Panc1 (cell line): ENCODE results near the gene AARS2. TPM values are rescaled to one million over a fixed set of nuclear protein-coding genes. Genes with fewer than 3 reads are reported as not detected.

Source experiments
- ATAC-seq: fragments of 200-7000 bp; cut with Tn5 transposase; 2 replicates; pipeline ENCODE4 v1.9.1; 2020; ENCODE audit warnings: mild to moderate bottlenecking, moderate library complexity
- BruUV-seq: library from RNA; stranded (reverse); fragments of 400-500 nt; replicated peaks from 2 replicates; lab custom pipeline; 2021; lab: Mats Ljungman, UMichigan
- CTCF ChIA-PET: fragments of 300-600 bp; sonication (Branson Sonifier 250); formaldehyde crosslinking; loops from one replicate; lab custom pipeline; 2022; ENCODE audit warnings: antibody characterized with exemption; lab: Charles Lee
- POLR2A ChIA-PET: fragments of 300-600 bp; sonication (Branson Sonifier 250); formaldehyde crosslinking; loops from one replicate; lab custom pipeline; 2022; ENCODE audit warnings: antibody characterized with exemption; lab: Charles Lee
- DNase-seq: peaks from one replicate; pipeline ENCODE4 v3.0.0-alpha.2; 2010; ENCODE audit warnings: low read depth, low spot score
- H3K27ac ChIP-seq: 2 replicates; pipeline ENCODE4 v1.5.1; 2011; ENCODE audit warnings: mild to moderate bottlenecking, low read length, inconsistent platforms
- H3K27me3 ChIP-seq: fragments of 200-500 bp; sonication (Bioruptor generic); 2 replicates; pipeline ENCODE4 v1.6.0; 2014; ENCODE audit warnings: low read length, inconsistent platforms; ENCODE audit not compliant: control insufficient read depth, insufficient read depth
- H3K36me3 ChIP-seq: fragments of 200-500 bp; sonication (Bioruptor generic); 2 replicates; pipeline ENCODE4 v1.5.1; 2014; ENCODE audit warnings: inconsistent platforms, mild to moderate bottlenecking, low read length, moderate library complexity; ENCODE audit not compliant: control insufficient read depth, insufficient read depth
- H3K4me1 ChIP-seq: 2 replicates; pipeline ENCODE4 v1.5.1; 2011; ENCODE audit warnings: inconsistent platforms, mild to moderate bottlenecking, low read length, moderate library complexity; ENCODE audit not compliant: control insufficient read depth, insufficient read depth
- H3K4me3 ChIP-seq, 2 experiments: 2 replicates each; pipeline ENCODE4 v1.5.1; 2011 to 2012; ENCODE audit warnings: low read depth in 2 of 2, low read length in 2 of 2, mild to moderate bottlenecking in 2 of 2, inconsistent platforms in 1 of 2, moderate library complexity in 1 of 2
- H3K9me3 ChIP-seq: fragments of 200-500 bp; sonication (Bioruptor generic); 2 replicates; pipeline ENCODE4 v1.5.1; 2014; ENCODE audit warnings: low read depth, mild to moderate bottlenecking, inconsistent platforms, low read length, moderate library complexity; ENCODE audit not compliant: control insufficient read depth, insufficient read depth
- POLR2AphosphoS5 ChIP-seq: IDR thresholded peaks from 2 replicates; pipeline ENCODE4 v1.6.1; 2012; ENCODE audit warnings: mild to moderate bottlenecking, low read depth, low read length, moderate library complexity
- SIN3A ChIP-seq: IDR thresholded peaks from 2 replicates; pipeline ENCODE4 v1.6.1; 2012; ENCODE audit warnings: low read depth, mild to moderate bottlenecking, low read length, moderate library complexity, borderline replicate concordance; ENCODE audit not compliant: insufficient read depth
- TCF7L2 ChIP-seq: IDR thresholded peaks from 2 replicates; pipeline ENCODE4 v1.6.1; 2011; ENCODE audit warnings: mild to moderate bottlenecking, low read depth, low read length, inconsistent platforms
- in situ Hi-C: cut with HindIII; loops from 2 replicates; pipeline ENCODE4 v1.10.0; 2016; ENCODE audit warnings: low sequenced_read_pairs, low pct_unique_long_range_greater_than_20kb
- intact Hi-C: fragments of 100-400 bp; cut with micrococcal nuclease; formaldehyde crosslinking; loops from one replicate; pipeline ENCODE4 v1.10.0; 2022; ENCODE audit not compliant: unreplicated experiment
- total RNA-seq: library from RNA; stranded (reverse); gene quantifications from one replicate; pipeline ENCODE4 v1.2.1, GENCODE V29; 2021; ENCODE audit not compliant: unreplicated experiment
- TF ChIP-seq, protein P1 (sequence below): fragments of 450-650 bp; IDR thresholded peaks from 2 replicates; pipeline ENCODE4 v1.5.1; 2017; ENCODE audit warnings: mild to moderate bottlenecking
- TF ChIP-seq, protein P2 (sequence below), 2 experiments: IDR thresholded peaks; 2 replicates each; pipeline ENCODE4 v1.6.1; 2011 to 2012; ENCODE audit warnings: low read depth in 2 of 2, control low read depth in 1 of 2, low read length in 1 of 2, mild to moderate bottlenecking in 1 of 2, moderate library complexity in 1 of 2; ENCODE audit not compliant: insufficient read depth in 1 of 2

AARS2 gene
- total RNA-seq, 1 experiment from 2014 or later = 13.1 TPM

DNA sequence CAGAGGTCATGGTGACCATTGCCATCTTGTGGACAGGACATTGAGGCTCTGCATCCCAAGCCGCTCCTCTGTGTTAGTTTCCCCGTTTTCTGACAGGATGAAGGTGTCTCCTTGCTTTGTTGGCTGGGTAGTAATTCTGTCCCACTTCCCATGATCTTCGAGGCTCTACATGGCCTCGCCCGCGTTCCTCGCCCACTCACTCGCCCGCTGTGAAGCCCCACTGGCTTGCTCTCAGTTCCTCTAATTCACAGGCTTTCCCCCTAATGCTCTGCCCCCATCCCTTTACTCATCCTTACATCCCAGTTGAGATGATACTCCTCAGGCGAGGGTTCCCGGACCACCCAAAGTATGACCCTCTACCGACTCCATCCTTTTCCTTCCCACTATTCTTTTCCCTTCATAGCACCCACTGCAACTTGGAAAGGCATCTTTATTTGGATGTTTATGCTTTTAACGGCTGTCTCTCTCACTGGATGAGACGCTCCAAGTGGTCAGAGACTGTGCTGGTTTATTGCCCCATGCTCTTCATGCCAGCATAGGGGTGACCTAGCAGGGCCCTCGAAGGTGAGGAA lies 55.3 kb downstream of the AARS2 start:
- no peaks in the 10 kb centered on the region for H3K9me3 ChIP-seq
- ATAC-seq (no peak), DNase-seq (no peak)
- H3K4me3 ChIP-seq = peak overlapping the region; percentile 87 to 95
- H3K27ac ChIP-seq = peak overlapping the region; percentile 79
- in situ Hi-C loops = no loop called here
- CTCF ChIA-PET = no interaction called here
- no peaks in the 10 kb centered on the region for H3K27me3 ChIP-seq
- POLR2A ChIA-PET = no interaction called here
- H3K36me3 ChIP-seq = peaks cover 14% of the 10 kb centered on the region
- TF ChIP-seq, protein P1, sequence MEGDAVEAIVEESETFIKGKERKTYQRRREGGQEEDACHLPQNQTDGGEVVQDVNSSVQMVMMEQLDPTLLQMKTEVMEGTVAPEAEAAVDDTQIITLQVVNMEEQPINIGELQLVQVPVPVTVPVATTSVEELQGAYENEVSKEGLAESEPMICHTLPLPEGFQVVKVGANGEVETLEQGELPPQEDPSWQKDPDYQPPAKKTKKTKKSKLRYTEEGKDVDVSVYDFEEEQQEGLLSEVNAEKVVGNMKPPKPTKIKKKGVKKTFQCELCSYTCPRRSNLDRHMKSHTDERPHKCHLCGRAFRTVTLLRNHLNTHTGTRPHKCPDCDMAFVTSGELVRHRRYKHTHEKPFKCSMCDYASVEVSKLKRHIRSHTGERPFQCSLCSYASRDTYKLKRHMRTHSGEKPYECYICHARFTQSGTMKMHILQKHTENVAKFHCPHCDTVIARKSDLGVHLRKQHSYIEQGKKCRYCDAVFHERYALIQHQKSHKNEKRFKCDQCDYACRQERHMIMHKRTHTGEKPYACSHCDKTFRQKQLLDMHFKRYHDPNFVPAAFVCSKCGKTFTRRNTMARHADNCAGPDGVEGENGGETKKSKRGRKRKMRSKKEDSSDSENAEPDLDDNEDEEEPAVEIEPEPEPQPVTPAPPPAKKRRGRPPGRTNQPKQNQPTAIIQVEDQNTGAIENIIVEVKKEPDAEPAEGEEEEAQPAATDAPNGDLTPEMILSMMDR = peak; percentile 80
- no peak; the same call in 1 of the 2 replicates for TF ChIP-seq POLR2AphosphoS5
- intact Hi-C loops = loop anchor here (10.0 kb wide), 1 partner anchor 163 kb away; no protein-coding TSS in a partner anchor
- BruUV-seq = no TSS peak
- peaks cover 47% of the 10 kb centered on the region for H3K4me1 ChIP-seq

DNA sequence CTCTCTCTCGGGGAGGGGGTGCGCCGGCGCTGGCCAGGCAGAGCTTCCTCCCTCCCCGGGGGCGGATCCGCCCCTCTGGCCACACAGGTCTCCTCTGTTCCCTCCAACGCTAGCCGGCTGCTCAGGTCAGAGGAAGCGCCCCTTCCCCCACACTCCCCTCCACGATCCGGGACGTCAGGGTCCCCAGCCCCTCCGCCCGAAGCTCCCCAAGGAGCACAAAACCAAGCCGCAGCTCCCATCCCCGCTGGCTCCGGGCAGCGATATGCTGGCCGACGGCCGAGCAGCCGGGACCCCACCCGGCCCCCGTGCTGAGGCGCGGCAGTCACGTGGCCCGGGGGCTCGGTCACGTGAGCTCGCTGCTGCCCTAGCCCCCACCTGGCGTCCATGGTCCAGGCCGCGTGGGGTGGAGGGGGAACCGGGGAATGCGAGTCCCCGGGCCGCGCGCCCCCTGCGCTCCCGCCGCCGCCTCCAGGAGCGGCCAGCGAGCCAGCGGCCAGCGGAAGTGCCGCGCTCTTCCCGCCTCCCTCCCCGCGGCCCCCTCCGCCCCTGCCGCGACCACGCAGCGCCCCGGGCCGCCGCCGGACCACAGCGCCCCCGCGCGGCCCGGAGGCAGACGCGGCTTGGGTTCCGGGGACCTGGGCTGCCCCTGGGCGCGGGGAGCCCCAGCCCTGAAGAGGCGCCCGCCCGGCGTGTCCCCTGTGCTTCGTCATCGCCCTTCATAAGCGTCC lies 56.0 kb downstream of the AARS2 start, which contains the start of gene SLC35B2:
SLC35B2 (minus strand) TSS at position 504 of the 728 bp plus-strand sequence; CDS start at position 386, 118 bp downstream.
- Histone ChIP-seq H3K4me3 (peak within 1 kb of the TSS; percentile 87 to 95), H3K4me1 (peaks cover 42% of the 10 kb centered on the region), H3K27ac (peak within 1 kb of the TSS; percentile 83), H3K27me3 (no peaks in the 10 kb centered on the region), H3K9me3 (no peaks in the 10 kb centered on the region), H3K36me3 (peaks cover 17% of the 10 kb centered on the region)
- in situ Hi-C loops = no loop called here
- no TSS peak for BruUV-seq
- ChIA-PET POLR2A (interaction anchor here (0.5 to 0.8 kb wide), 4 partner anchors 9 to 752 kb away, joined by 3 to 13 read pairs (median 5); no protein-coding TSS in a partner anchor), CTCF (interaction anchor here (0.7 to 1.3 kb wide), 2 partner anchors 31 to 85 kb away, joined by 4 to 5 read pairs; no protein-coding TSS in a partner anchor)
- no peak for DNase-seq
- intact Hi-C loops = loop anchor here (10.0 kb wide), 1 partner anchor 162 kb away; no protein-coding TSS in a partner anchor
- TF ChIP-seq POLR2AphosphoS5 = peak; percentile 77
- TF ChIP-seq TCF7L2 = 0 out of 2 replicates have a peak, but pooled peaks have one; percentile 8
- TF ChIP-seq, protein P2, sequence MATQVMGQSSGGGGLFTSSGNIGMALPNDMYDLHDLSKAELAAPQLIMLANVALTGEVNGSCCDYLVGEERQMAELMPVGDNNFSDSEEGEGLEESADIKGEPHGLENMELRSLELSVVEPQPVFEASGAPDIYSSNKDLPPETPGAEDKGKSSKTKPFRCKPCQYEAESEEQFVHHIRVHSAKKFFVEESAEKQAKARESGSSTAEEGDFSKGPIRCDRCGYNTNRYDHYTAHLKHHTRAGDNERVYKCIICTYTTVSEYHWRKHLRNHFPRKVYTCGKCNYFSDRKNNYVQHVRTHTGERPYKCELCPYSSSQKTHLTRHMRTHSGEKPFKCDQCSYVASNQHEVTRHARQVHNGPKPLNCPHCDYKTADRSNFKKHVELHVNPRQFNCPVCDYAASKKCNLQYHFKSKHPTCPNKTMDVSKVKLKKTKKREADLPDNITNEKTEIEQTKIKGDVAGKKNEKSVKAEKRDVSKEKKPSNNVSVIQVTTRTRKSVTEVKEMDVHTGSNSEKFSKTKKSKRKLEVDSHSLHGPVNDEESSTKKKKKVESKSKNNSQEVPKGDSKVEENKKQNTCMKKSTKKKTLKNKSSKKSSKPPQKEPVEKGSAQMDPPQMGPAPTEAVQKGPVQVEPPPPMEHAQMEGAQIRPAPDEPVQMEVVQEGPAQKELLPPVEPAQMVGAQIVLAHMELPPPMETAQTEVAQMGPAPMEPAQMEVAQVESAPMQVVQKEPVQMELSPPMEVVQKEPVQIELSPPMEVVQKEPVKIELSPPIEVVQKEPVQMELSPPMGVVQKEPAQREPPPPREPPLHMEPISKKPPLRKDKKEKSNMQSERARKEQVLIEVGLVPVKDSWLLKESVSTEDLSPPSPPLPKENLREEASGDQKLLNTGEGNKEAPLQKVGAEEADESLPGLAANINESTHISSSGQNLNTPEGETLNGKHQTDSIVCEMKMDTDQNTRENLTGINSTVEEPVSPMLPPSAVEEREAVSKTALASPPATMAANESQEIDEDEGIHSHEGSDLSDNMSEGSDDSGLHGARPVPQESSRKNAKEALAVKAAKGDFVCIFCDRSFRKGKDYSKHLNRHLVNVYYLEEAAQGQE (IDR thresholded peaks at IDR 0.05; ENCODE audit: insufficient read depth in 1 of 2, low read depth in 2 of 2, low read length in 1 of 2) = no peak
- TF ChIP-seq, protein P1 = peak; percentile 98
- peak; percentile 97 for TF ChIP-seq SIN3A
- ATAC-seq = peak; percentile 75
